AG09319 (cell line): ENCODE data around the gene MRPL58.
"Not testable (repeated sequence)": the region's sequence is repeated elsewhere in the genome, so short reads cannot be mapped to it uniquely, and the experiment has no call there.

Experiments
- DNase-seq: peaks from one replicate; pipeline ENCODE4 v3.0.0-alpha.2; 2010; ENCODE audit warnings: low read depth; ENCODE audit errors: extremely low read depth
- CTCF ChIP-seq: IDR thresholded peaks from 2 replicates; pipeline ENCODE4 v1.5.1; 2011; ENCODE audit warnings: low read depth, mild to moderate bottlenecking, inconsistent platforms, low read length, moderate library complexity

The MRPL58 gene

GRCh38 chr17:75044716-75045115, 32.2 kb downstream of the MRPL58 start:
- no peak for TF ChIP-seq CTCF
- DNase-seq = no peak

GRCh38 chr17:75045946-75046406, 33.5 kb downstream of the MRPL58 start:
- not testable (repeated sequence) for DNase-seq

GRCh38 chr17:75046407-75047289, 34.2 kb downstream of the MRPL58 start, which contains the start of the genes ATP5PD and KCTD2:
Gene ATP5PD (minus strand): TSS chr17:75046969. CDS start chr17:75042650, 4,319 bp downstream.
Gene KCTD2 (plus strand): TSS chr17:75047225. CDS start chr17:75047251, 26 bp downstream.
- DNase-seq = peak; percentile 92
- TF ChIP-seq CTCF = no peak

GRCh38 chr17:75047398-75048098, 35.1 kb downstream of the MRPL58 start:
- TF ChIP-seq CTCF = no peak
- no peak for DNase-seq

GRCh38 chr17:75048249-75048878, 35.9 kb downstream of the MRPL58 start:
- TF ChIP-seq CTCF = no peak
- no peak for DNase-seq

GRCh38 chr17:75049057-75049456, 36.6 kb downstream of the MRPL58 start:
- TF ChIP-seq CTCF = no peak
- DNase-seq = no peak

GRCh38 chr17:75049706-75050105, 37.2 kb downstream of the MRPL58 start:
- no peak for TF ChIP-seq CTCF
- no peak for DNase-seq
